Astrocyte of the cerebellum (primary cell): Measurements from ENCODE around the gene ZNF2.

Source experiments
- DNase-seq: peaks from one replicate; pipeline ENCODE4 v3.0.0-alpha.2; 2011; ENCODE audit warnings: low read depth
- H3K4me3 ChIP-seq: 2 replicates; pipeline ENCODE4 v1.5.1; 2011; ENCODE audit warnings: mild to moderate bottlenecking, low read depth, low read length, moderate library complexity
- in situ Hi-C: cut with HindIII; loops from 2 replicates; pipeline ENCODE4 v1.10.0; 2017; ENCODE audit warnings: low sequenced_read_pairs
- TF ChIP-seq, protein P1 (sequence below): IDR thresholded peaks from 2 replicates; pipeline ENCODE4 v1.5.1; 2012; ENCODE audit warnings: low read length, low read depth, moderate library complexity, mild to moderate bottlenecking; ENCODE audit errors: missing control alignments

ZNF2 gene

GRCh38 chr2:95220449-95220848 lies 54.8 kb downstream of the ZNF2 start:
- DNase-seq, result no peak
- in situ Hi-C loops, result no loop called here
- TF ChIP-seq, protein P1, sequence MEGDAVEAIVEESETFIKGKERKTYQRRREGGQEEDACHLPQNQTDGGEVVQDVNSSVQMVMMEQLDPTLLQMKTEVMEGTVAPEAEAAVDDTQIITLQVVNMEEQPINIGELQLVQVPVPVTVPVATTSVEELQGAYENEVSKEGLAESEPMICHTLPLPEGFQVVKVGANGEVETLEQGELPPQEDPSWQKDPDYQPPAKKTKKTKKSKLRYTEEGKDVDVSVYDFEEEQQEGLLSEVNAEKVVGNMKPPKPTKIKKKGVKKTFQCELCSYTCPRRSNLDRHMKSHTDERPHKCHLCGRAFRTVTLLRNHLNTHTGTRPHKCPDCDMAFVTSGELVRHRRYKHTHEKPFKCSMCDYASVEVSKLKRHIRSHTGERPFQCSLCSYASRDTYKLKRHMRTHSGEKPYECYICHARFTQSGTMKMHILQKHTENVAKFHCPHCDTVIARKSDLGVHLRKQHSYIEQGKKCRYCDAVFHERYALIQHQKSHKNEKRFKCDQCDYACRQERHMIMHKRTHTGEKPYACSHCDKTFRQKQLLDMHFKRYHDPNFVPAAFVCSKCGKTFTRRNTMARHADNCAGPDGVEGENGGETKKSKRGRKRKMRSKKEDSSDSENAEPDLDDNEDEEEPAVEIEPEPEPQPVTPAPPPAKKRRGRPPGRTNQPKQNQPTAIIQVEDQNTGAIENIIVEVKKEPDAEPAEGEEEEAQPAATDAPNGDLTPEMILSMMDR, result no peak
- no peak overlapping the region for H3K4me3 ChIP-seq

- no peak for DNase-seq
- in situ Hi-C loops, result no loop called here
- H3K4me3 ChIP-seq, result no peak overlapping the region
- TF ChIP-seq, protein P1, result no peak
Measured at GRCh38 chr2:95225658-95226057, 60.0 kb downstream of the ZNF2 start.

- in situ Hi-C loops, result no loop called here
- DNase-seq, result peak; percentile 58
- TF ChIP-seq, protein P1, result peak; percentile 92
- H3K4me3 ChIP-seq, result no peak overlapping the region
Measured at GRCh38 chr2:95231723-95232122, 66.1 kb downstream of the ZNF2 start.

DNA sequence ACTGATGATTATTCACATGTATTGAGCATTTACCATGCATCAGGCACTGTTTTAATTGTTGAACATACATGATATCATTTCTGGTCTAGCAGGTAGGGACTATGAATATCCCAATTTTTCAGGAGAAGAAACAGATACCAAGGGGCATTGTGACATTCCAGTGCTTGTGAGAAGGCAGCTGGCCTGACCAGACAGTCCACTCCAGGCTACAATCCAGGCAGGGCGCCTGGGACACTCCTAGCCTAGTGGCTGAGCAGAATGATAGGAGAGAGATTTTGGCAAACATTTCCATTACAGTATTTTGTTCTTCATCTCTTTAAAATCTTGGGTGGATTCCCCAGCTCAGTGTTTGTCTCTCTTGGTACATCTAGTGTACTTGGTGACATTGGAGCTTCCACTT lies 66.6 kb downstream of the ZNF2 start:
- no peak overlapping the region for H3K4me3 ChIP-seq
- TF ChIP-seq, protein P1, result no peak
- in situ Hi-C loops, result no loop called here
- DNase-seq, result no peak
